NCI-H748 treated with DMSO at 0.1 percent for 48 hours (cell line): ENCODE data around the gene CARNS1.

ENCODE experiments used
- DNase-seq: peaks from one replicate; lab custom pipeline; 2025; lab: John Stamatoyannopoulos, UW

CARNS1 gene

GRCh38 chr11:67415501-67416304 is at the start of gene CARNS1:
Gene CARNS1, plus strand, starts transcription at chr11:67415678. Its CDS starts 522 bp downstream, at chr11:67416200.
- DNase-seq: no peak

- no peak for DNase-seq
These were observed 49.6 kb upstream of the CARNS1 start for GRCh38 chr11:67365736-67366444.

GRCh38 chr11:67366546-67366945 is 48.9 kb upstream of the CARNS1 start:
- DNase-seq: no peak

GRCh38 chr11:67366961-67367760 is 48.3 kb upstream of the CARNS1 start:
- no peak for DNase-seq

GRCh38 chr11:67367761-67368227 is 47.7 kb upstream of the CARNS1 start:
- DNase-seq: no peak

GRCh38 chr11:67368621-67369020 is 46.9 kb upstream of the CARNS1 start:
- no peak for DNase-seq

GRCh38 chr11:67369275-67369674 is 46.2 kb upstream of the CARNS1 start:
- no peak for DNase-seq

- no peak for DNase-seq
These were observed 45.6 kb upstream of the CARNS1 start for GRCh38 chr11:67369801-67370284.

GRCh38 chr11:67370351-67371076 is 45.0 kb upstream of the CARNS1 start:
- no peak for DNase-seq

GRCh38 chr11:67371189-67371910 is 44.1 kb upstream of the CARNS1 start:
- no peak for DNase-seq

- DNase-seq: no peak
These were observed 43.6 kb upstream of the CARNS1 start for GRCh38 chr11:67371911-67372320.

GRCh38 chr11:67372321-67372992 is 43.0 kb upstream of the CARNS1 start:
- no peak for DNase-seq

- peak; percentile 13 for DNase-seq
These were observed 42.4 kb upstream of the CARNS1 start, which contains the start of gene CLCF1 for GRCh38 chr11:67372993-67373647. Gene CLCF1, minus strand, starts transcription at chr11:67373598. Its CDS starts 59 bp downstream, at chr11:67373539.

- no peak for DNase-seq
These were observed 41.6 kb upstream of the CARNS1 start for GRCh38 chr11:67373648-67374570.

- DNase-seq: no peak
These were observed 40.8 kb upstream of the CARNS1 start for GRCh38 chr11:67374571-67375281.

- no peak for DNase-seq
These were observed 40.0 kb upstream of the CARNS1 start for GRCh38 chr11:67375320-67376055.
